H9 (cell line): Measurements from ENCODE around the gene DCP1A. TPM values are rescaled to one million over a fixed set of nuclear protein-coding genes. Genes with fewer than 3 reads are reported as not detected.
A peak's percentile ranks its signal among the peaks of the same experiment; 100 is the strongest.

Experiments
- DNase-seq: peaks from one replicate; pipeline ENCODE4 v3.0.0-alpha.2; 2017
- H2AFZ ChIP-seq: one replicate; pipeline ENCODE4 v1.6.1; 2013; ENCODE audit warnings: mild to moderate bottlenecking, low read length, control low read depth, moderate library complexity
- H2AK5ac ChIP-seq: 2 replicates; pipeline ENCODE4 v1.6.1; 2013; ENCODE audit warnings: low read length, control low read depth, mixed read lengths; ENCODE audit not compliant: insufficient read length
- H2BK120ac ChIP-seq: one replicate; pipeline ENCODE4 v1.6.1; 2013; ENCODE audit warnings: low read depth, mild to moderate bottlenecking, low read length, control low read depth, inconsistent platforms; ENCODE audit not compliant: poor library complexity, severe bottlenecking
- H2BK12ac ChIP-seq: 2 replicates; pipeline ENCODE4 v1.6.1; 2013; ENCODE audit warnings: low read length, control low read depth, mixed read lengths, low read depth; ENCODE audit not compliant: insufficient read length
- H2BK15ac ChIP-seq: 2 replicates; pipeline ENCODE4 v1.6.1; 2013; ENCODE audit warnings: low read depth, low read length, control low read depth
- H2BK20ac ChIP-seq: one replicate; pipeline ENCODE4 v1.6.1; 2013; ENCODE audit warnings: low read depth, mild to moderate bottlenecking, low read length, control low read depth, inconsistent platforms; ENCODE audit not compliant: poor library complexity, severe bottlenecking
- H2BK5ac ChIP-seq: 2 replicates; pipeline ENCODE4 v1.6.1; 2013; ENCODE audit warnings: low read length, control low read depth, mixed read lengths; ENCODE audit not compliant: insufficient read length
- H3K14ac ChIP-seq: 2 replicates; pipeline ENCODE4 v1.6.1; 2013; ENCODE audit warnings: low read length, control low read depth; ENCODE audit not compliant: insufficient read depth
- H3K18ac ChIP-seq: 2 replicates; pipeline ENCODE4 v1.6.1; 2013; ENCODE audit warnings: low read depth, mild to moderate bottlenecking, mixed read lengths, low read length, control low read depth; ENCODE audit not compliant: insufficient read length
- H3K23ac ChIP-seq: 2 replicates; pipeline ENCODE4 v1.6.1; 2013; ENCODE audit warnings: low read length, control low read depth, mixed read lengths, low read depth; ENCODE audit not compliant: insufficient read length
- H3K23me2 ChIP-seq: 2 replicates; pipeline ENCODE4 v1.6.1; 2013; ENCODE audit warnings: low read depth, mild to moderate bottlenecking, mixed read lengths, low read length, control low read depth; ENCODE audit not compliant: insufficient read length, poor library complexity, severe bottlenecking
- H3K27ac ChIP-seq: 2 replicates; pipeline ENCODE4 v1.5.1; 2013; ENCODE audit warnings: low read length, control low read depth, mixed read lengths, low read depth; ENCODE audit not compliant: insufficient read length
- H3K27me3 ChIP-seq: 2 replicates; pipeline ENCODE4 v1.6.1; 2013; ENCODE audit warnings: low read length, control low read depth, inconsistent platforms; ENCODE audit not compliant: insufficient read depth
- H3K4ac ChIP-seq: 2 replicates; pipeline ENCODE4 v1.6.1; 2013; ENCODE audit warnings: low read depth, mild to moderate bottlenecking, control low read depth, inconsistent platforms, low read length, moderate library complexity
- H3K4me1 ChIP-seq: 2 replicates; pipeline ENCODE4 v1.6.1; 2013; ENCODE audit warnings: low read length, control low read depth, inconsistent platforms; ENCODE audit not compliant: insufficient read depth
- H3K4me2 ChIP-seq: 2 replicates; pipeline ENCODE4 v1.6.1; 2013; ENCODE audit warnings: low read length, control low read depth, mixed read lengths; ENCODE audit not compliant: insufficient read length, insufficient read depth
- H3K56ac ChIP-seq: 2 replicates; pipeline ENCODE4 v1.6.1; 2013; ENCODE audit warnings: low read depth, mild to moderate bottlenecking, mixed read lengths, low read length, control low read depth; ENCODE audit not compliant: insufficient read length
- H3K79me1 ChIP-seq: 2 replicates; pipeline ENCODE4 v1.6.1; 2013; ENCODE audit warnings: low read depth, mild to moderate bottlenecking, moderate library complexity, low read length, control low read depth, inconsistent platforms; ENCODE audit not compliant: insufficient read depth, poor library complexity, severe bottlenecking
- H3K79me2 ChIP-seq: 2 replicates; pipeline ENCODE4 v1.6.1; 2013; ENCODE audit warnings: low read length, control low read depth, inconsistent platforms; ENCODE audit not compliant: insufficient read depth
- H3K9ac ChIP-seq: 2 replicates; pipeline ENCODE4 v1.6.1; 2013; ENCODE audit warnings: low read length, control low read depth, mixed read lengths; ENCODE audit not compliant: insufficient read length; ENCODE audit errors: extremely low read depth
- H3K9me3 ChIP-seq: one replicate; pipeline ENCODE4 v1.6.1; 2013; ENCODE audit warnings: low read depth, low read length, inconsistent platforms; ENCODE audit not compliant: control insufficient read depth
- H3T11ph ChIP-seq: one replicate; pipeline ENCODE4 v1.6.1; 2013; ENCODE audit warnings: mild to moderate bottlenecking, low read length, control low read depth, inconsistent platforms
- H4K20me1 ChIP-seq: one replicate; pipeline ENCODE4 v1.6.1; 2013; ENCODE audit not compliant: control insufficient read depth, insufficient read length, insufficient read depth
- H4K5ac ChIP-seq: 2 replicates; pipeline ENCODE4 v1.6.1; 2013; ENCODE audit warnings: low read depth, mild to moderate bottlenecking, mixed read lengths, low read length, control low read depth; ENCODE audit not compliant: insufficient read length
- H4K8ac ChIP-seq: replicated peaks from 2 replicates; pipeline ENCODE4 v1.6.1; 2013; ENCODE audit warnings: low read length, control low read depth, mixed read lengths, low read depth; ENCODE audit not compliant: insufficient read length
- H4K91ac ChIP-seq: 2 replicates; pipeline ENCODE4 v1.6.1; 2013; ENCODE audit warnings: low read depth, mild to moderate bottlenecking, moderate library complexity, mixed read lengths, low read length, control low read depth; ENCODE audit not compliant: insufficient read length
- H3K27ac Mint-ChIP-seq, 3 experiments: 2 replicates in 2 of 3; 3 replicates in 1 of 3; pipeline ENCODE4 v1.8.0; 2020 to 2021; ENCODE audit warnings: mixed read lengths in 3 of 3, mild to moderate bottlenecking in 1 of 3, moderate library complexity in 1 of 3
- H3K27me3 Mint-ChIP-seq: 2 replicates; pipeline ENCODE4 v1.8.0; 2021; ENCODE audit warnings: low read depth, mild to moderate bottlenecking, moderate library complexity, mixed read lengths
- H3K36me3 Mint-ChIP-seq, 3 experiments: 2 replicates in 2 of 3; 3 replicates in 1 of 3; pipeline ENCODE4 v1.8.0; 2020 to 2021; ENCODE audit warnings: low read depth in 3 of 3, mixed read lengths in 3 of 3; ENCODE audit not compliant: insufficient read depth in 1 of 3
- H3K4me1 Mint-ChIP-seq, 2 experiments: 2 replicates each; pipeline ENCODE4 v1.8.0; 2020; ENCODE audit warnings: mixed read lengths in 2 of 2
- H3K4me3 Mint-ChIP-seq, 2 experiments: 2 replicates in 1 of 2; 3 replicates in 1 of 2; pipeline ENCODE4 v1.8.0; 2020 to 2021; ENCODE audit warnings: mild to moderate bottlenecking in 2 of 2, mixed read lengths in 2 of 2, moderate library complexity in 1 of 2
- H3K9me3 Mint-ChIP-seq, 2 experiments: 2 replicates in 1 of 2; 3 replicates in 1 of 2; pipeline ENCODE4 v1.8.0; 2020; ENCODE audit warnings: mild to moderate bottlenecking in 2 of 2, mixed read lengths in 2 of 2, moderate library complexity in 1 of 2
- CTCF ChIP-seq: fragments of 200-600 bp; sonication (generic); conservative IDR thresholded peaks from 3 replicates; pipeline ENCODE4 v1.8.0; 2021; ENCODE audit warnings: antibody characterized with exemption, mild to moderate bottlenecking
- WGBS: extraction: QIAGEN DNeasy Blood & Tissue Kit; methylation state at CpG from one replicate; pipeline ENCODE4 v1.1.7; 2013; ENCODE audit warnings: missing lambda C conversion rate, low lambda C conversion rate, mixed read lengths; ENCODE audit not compliant: insufficient read length; ENCODE audit errors: extremely low coverage; 5-methylcytosine and 5-hydroxymethylcytosine counted together
- total RNA-seq: library from RNA; stranded (reverse); gene quantifications from 2 replicates; pipeline ENCODE4 v1.2.1, GENCODE V29; 2021

DCP1A gene
- total RNA-seq, 1 experiment from 2014 or later: 17.8 TPM

GRCh38 chr3:53240989-53241972, 106.1 kb downstream of the DCP1A start:
- H2BK12ac ChIP-seq: no peak overlapping the region
- no peak overlapping the region for H3T11ph ChIP-seq
- H3K23ac ChIP-seq: no peak overlapping the region
- H3K27ac Mint-ChIP-seq: peak overlapping the region; percentile 57 to 79 (median 71); a peak in 6 of 7 replicates
- H3K79me2 ChIP-seq: peaks cover 42% of the 10 kb centered on the region; the same call in 1 of the 2 replicates
- H4K91ac ChIP-seq: no peak overlapping the region
- peaks cover 10% of the 10 kb centered on the region; the same call in 1 of the 2 replicates for H3K4me1 ChIP-seq
- no peak overlapping the region for H2BK20ac ChIP-seq
- peaks cover 49 to 74% (median 71%) of the 10 kb centered on the region in 3 experiments for H3K36me3 Mint-ChIP-seq
- no peak overlapping the region for H2AK5ac ChIP-seq
- H3K14ac ChIP-seq: no peak overlapping the region
- H3K79me1 ChIP-seq: peaks cover 30% of the 10 kb centered on the region
- no peak for DNase-seq
- H3K27me3 Mint-ChIP-seq: no peaks in the 10 kb centered on the region
- no peak overlapping the region for H3K18ac ChIP-seq
- peaks cover 2% of the 10 kb centered on the region for H3K23me2 ChIP-seq
- H4K20me1 ChIP-seq: no peaks in the 10 kb centered on the region
- no peaks in the 10 kb centered on the region for H3K9me3 Mint-ChIP-seq
- H2BK15ac ChIP-seq: no peak overlapping the region
- no peak overlapping the region for H3K9ac ChIP-seq
- H3K9me3 ChIP-seq: no peaks in the 10 kb centered on the region
- no peak for TF ChIP-seq CTCF
- H3K27me3 ChIP-seq: no peaks in the 10 kb centered on the region
- no peak overlapping the region for H4K5ac ChIP-seq
- H2AFZ ChIP-seq: no peak overlapping the region
- no peak overlapping the region for H4K8ac ChIP-seq
- WGBS: no CpG with 5 or more reads among the region's 28 CpGs
- peaks cover 33% of the 10 kb centered on the region in 2 experiments for H3K4me1 Mint-ChIP-seq
- H2BK120ac ChIP-seq: no peak overlapping the region
- H3K56ac ChIP-seq: no peak overlapping the region
- H3K4ac ChIP-seq: no peak overlapping the region
- no peak overlapping the region for H3K4me2 ChIP-seq
- no peak overlapping the region for H3K27ac ChIP-seq
- H2BK5ac ChIP-seq: no peak overlapping the region
- H3K4me3 Mint-ChIP-seq: no peak overlapping the region
